Duodenal mucosa (tissue), 2 donors: Measurements from ENCODE around the gene PRKAR2A.
"Not testable (repeated sequence)": the region's sequence is repeated elsewhere in the genome, so short reads cannot be mapped to it uniquely, and the experiment has no call there.

Source experiments
- H3K27ac ChIP-seq: one replicate; pipeline ENCODE4 v1.7.0; 2013; ENCODE audit warnings: low read depth, low read length
- H3K27me3 ChIP-seq, 2 donors: one replicate each; pipeline ENCODE4 v1.7.0; 2013; ENCODE audit warnings: low read length in 2 of 2, control low read depth in 1 of 2; ENCODE audit not compliant: insufficient read depth in 2 of 2, control insufficient read depth in 1 of 2
- H3K36me3 ChIP-seq, 2 donors: one replicate each; pipeline ENCODE4 v1.7.0; 2013; ENCODE audit warnings: low read length in 2 of 2, control low read depth in 1 of 2; ENCODE audit not compliant: insufficient read depth in 2 of 2, control insufficient read depth in 1 of 2
- H3K4me1 ChIP-seq, 2 donors: one replicate each; pipeline ENCODE4 v1.7.0; 2013; ENCODE audit warnings: low read length in 2 of 2, control low read depth in 1 of 2; ENCODE audit not compliant: insufficient read depth in 2 of 2, control insufficient read depth in 1 of 2
- H3K4me3 ChIP-seq, 2 donors: one replicate each; pipeline ENCODE4 v1.7.0; 2013; ENCODE audit warnings: low read length in 2 of 2, low read depth in 1 of 2
- H3K9ac ChIP-seq, 2 donors: one replicate each; pipeline ENCODE4 v1.7.0; 2013; ENCODE audit warnings: low read length in 2 of 2, low read depth in 1 of 2
- H3K9me3 ChIP-seq, 2 donors: one replicate each; pipeline ENCODE4 v1.7.0; 2013; ENCODE audit warnings: low read length in 2 of 2, control low read depth in 1 of 2; ENCODE audit not compliant: control insufficient read depth in 1 of 2

The PRKAR2A gene

DNA sequence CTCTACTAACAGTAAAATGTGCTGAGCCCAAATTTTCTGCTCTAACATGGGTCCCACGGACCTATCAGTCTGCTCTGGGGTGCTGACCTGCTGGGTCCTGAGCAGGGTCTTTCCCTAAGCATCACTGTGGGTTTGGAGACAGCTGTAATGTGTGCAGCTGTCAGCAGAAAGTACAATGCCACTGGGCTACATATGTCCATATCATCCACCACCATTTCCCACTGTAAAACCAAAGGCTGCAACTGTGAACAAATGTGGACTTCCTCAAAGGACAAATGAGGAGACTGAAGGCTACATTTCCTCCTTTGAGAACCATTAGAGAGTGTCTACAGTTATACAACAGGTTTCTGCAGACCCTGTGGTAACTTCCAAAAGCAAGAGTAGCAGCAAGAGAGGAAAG, 96.8 kb downstream of the PRKAR2A start:
- no peaks in the 10 kb centered on the region for H3K27me3 ChIP-seq

DNA sequence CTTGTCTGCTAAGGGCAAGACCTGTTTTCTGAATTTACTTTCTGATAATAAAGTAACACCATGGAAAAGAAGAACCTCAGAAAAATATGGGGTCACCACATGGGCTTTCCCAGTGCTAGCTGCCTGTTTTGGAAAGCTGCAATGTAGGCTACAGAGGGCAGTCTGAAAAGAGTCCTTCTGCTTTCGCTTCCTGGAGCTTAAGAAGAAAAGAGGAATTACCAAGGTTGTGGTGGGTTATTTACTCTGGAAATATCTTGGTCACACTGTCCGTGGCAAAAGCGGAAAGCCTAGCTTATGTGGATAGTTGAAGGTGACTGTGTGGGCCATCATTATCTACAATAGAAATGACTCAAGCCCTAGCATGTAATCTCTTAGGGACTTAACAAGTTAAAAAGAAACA, 98.9 kb downstream of the PRKAR2A start:
- Histone ChIP-seq H3K4me3 (no peak overlapping the region), H3K4me1 (no peaks in the 10 kb centered on the region), H3K9ac (no peak overlapping the region), H3K36me3 (peaks cover 15 to 35% of the 10 kb centered on the region in 2 donors), H3K9me3 (no peaks in the 10 kb centered on the region), H3K27me3 (no peaks in the 10 kb centered on the region), H3K27ac (no peak overlapping the region)

More for the DNA sequence above, 96.8 kb downstream of the PRKAR2A start:
- H3K4me1 ChIP-seq, result no peaks in the 10 kb centered on the region
- H3K9me3 ChIP-seq, result no peaks in the 10 kb centered on the region
- H3K9ac ChIP-seq, result no peak overlapping the region
- no peak overlapping the region for H3K27ac ChIP-seq
- peaks cover 15 to 32% of the 10 kb centered on the region in 2 donors for H3K36me3 ChIP-seq
- no peak overlapping the region for H3K4me3 ChIP-seq

DNA sequence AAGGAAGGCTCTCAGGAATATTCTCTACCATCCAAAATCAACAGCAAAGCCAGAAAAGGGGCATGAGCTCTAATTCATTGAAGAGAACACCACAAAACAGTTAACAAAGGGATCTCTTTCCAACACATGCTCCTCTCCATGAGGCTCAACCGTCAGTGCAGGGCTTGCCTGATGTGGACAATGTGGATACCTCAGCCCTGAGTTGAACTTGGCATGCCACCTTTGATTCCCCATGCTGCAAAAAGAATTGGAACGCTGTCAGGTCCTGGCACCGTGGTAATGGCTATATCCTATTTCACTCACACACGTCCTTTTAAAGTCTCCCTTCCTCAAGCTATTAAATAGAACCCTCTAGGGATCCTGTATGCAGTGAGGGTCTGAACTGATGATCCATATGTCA, 100.0 kb downstream of the PRKAR2A start:
- Histone ChIP-seq H3K4me3 (no peak overlapping the region), H3K9me3 (no peaks in the 10 kb centered on the region), H3K27me3 (no peaks in the 10 kb centered on the region), H3K36me3 (peaks cover 15 to 35% of the 10 kb centered on the region in 2 donors), H3K27ac (no peak overlapping the region), H3K4me1 (no peaks in the 10 kb centered on the region), H3K9ac (no peak overlapping the region)

DNA sequence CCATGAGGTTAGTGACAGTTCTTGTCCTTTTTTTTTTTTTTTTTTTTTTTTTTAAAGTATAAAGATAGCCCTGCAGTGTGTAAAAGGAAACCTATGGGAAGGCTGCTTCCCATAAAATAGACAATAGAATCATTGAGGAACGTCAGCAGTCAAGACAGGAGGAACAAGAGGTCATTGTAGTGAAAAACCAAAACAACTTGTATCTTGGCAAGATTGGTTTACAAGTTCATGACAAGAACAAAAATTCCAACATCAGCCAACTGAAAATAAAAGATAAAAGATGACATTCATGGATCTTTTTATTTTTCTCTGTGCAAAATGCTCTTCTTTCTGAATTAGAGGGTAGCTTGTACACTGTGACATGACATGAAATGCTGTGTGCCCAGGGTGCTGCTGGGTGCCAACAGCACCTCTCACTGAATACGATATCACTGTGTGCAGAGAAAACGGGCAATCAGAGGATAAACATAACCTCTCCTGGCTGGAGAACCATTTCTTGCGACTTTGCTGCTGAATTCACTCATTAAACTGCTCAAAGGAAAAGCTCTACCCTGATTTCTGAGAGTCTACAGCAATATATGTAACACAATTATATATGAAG, 100.6 kb downstream of the PRKAR2A start:
- Histone ChIP-seq H3K9me3 (no peaks in the 10 kb centered on the region), H3K36me3 (peaks cover 15 to 35% of the 10 kb centered on the region in 2 donors), H3K27me3 (no peaks in the 10 kb centered on the region), H3K9ac (no peak overlapping the region), H3K4me1 (no peaks in the 10 kb centered on the region), H3K27ac (no peak overlapping the region), H3K4me3 (no peak overlapping the region)

DNA sequence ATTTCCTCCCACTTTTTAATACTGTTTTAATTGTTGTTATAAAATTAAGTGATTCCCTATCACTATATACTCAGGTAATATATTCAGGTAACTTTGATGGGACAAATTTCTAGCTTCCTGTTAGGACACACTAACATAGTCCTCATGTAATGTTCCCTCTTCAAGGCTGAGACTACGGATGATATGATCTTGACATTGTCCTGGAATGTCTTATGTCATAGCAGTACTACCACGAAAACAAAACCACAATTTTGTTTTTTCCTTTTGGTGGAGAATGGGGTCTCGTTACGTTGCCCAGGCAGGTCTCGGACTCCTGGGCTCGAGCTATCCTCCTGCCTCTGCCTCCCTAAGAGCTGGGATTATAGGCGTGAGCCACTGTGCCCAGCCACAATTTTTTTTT, 103.9 kb downstream of the PRKAR2A start:
- H3K9me3 ChIP-seq, result no peaks in the 10 kb centered on the region
- H3K36me3 ChIP-seq, result peaks cover 2 to 15% of the 10 kb centered on the region in 2 donors
- H3K9ac ChIP-seq, result no peak overlapping the region
- H3K27ac ChIP-seq, result no peak overlapping the region
- H3K4me1 ChIP-seq, result peaks cover 18 to 24% of the 10 kb centered on the region in 2 donors
- no peak overlapping the region for H3K4me3 ChIP-seq
- H3K27me3 ChIP-seq, result no peaks in the 10 kb centered on the region

DNA sequence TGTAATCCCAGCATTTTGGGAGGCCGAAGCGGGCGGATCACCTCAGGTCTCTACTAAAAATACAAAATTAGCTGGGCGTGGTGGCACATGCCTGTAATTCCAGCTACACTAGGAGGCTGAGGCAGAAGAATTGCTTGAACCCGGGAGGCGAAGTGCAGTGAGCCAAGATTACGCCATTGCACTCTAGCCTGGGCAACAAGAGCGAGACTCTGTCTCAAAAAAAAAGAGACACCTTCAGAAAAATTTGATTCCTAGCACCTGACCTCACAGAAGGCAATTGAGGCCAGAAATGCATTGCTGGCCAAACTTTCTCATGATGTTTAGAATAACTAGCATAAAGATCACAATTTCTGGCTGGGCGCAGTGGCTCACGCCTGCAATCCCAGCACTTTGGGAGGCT, 106.4 kb downstream of the PRKAR2A start:
- H3K9ac ChIP-seq, H3K9me3 ChIP-seq, H3K36me3 ChIP-seq, H3K4me3 ChIP-seq, H3K27ac ChIP-seq, H3K27me3 ChIP-seq: not testable (repeated sequence)
- peaks cover 29 to 44% of the 10 kb centered on the region in 2 donors for H3K4me1 ChIP-seq

DNA sequence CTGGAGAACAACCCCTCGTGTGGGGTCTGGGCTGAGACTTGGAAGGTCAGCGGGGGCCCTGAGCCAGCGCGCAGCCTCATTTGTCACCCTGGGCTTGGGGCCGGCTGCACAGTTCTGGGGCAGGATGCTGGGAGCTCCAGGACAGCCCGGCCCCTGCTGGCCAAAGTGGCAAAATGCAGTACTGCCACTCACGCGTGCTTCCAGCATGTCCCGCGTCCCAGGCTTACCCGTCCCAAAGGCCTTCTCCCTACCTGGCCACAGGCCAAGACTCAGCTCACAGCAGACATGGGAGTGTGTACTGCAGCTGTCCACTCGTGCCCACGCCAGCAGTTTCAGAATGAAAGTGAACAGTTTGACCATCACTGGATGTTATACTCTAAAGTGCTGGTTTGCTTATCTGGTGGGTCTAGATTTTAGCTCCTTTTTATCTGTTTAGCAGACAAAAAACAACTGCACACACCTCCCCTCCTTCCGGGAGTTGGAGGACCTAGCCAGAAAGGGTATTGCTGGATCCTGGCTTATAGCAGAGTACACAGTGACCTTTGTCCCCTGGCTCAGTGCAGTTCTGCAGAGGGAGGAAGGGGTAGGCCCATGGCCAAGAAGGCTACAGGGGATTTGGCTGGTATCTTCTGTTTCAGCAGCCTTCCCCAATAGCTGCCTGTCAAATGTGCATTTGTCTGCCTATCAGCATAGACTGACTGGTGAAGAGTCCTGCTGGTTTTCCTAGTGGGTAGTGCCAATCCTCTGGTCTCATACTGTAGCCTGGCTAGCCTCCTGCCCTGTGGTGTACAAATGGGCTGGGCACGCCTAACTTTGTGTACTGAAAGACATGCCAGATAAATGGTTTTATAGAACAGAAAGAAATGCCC, 107.5 kb downstream of the PRKAR2A start:
- Histone ChIP-seq H3K4me1 (peaks cover 36 to 52% of the 10 kb centered on the region in 2 donors), H3K27ac (peak overlapping the region; percentile 55), H3K27me3 (no peaks in the 10 kb centered on the region), H3K9ac (peak overlapping the region; percentile 21 to 23), H3K36me3 (no peaks in the 10 kb centered on the region), H3K4me3 (peak overlapping the region; percentile 18 to 44), H3K9me3 (no peaks in the 10 kb centered on the region)

DNA sequence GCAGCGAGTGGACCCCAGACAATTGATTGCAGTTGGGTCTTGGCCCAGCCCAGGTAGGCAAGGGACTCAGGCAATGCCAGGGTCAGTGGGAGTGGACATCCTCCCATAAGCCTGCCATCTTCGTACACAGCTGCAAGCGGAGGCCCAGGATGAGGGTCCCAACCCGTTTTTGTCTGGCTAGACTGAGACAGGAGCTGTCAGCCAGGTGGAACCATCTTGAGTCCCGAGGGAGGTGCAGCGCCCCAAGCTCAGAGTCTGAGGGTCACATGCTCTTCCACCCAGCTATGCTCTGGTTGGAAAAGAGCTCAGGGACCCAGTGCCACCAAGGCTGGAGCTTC, 108.1 kb downstream of the PRKAR2A start:
- peak overlapping the region; percentile 18 to 44 for H3K4me3 ChIP-seq
- no peaks in the 10 kb centered on the region for H3K36me3 ChIP-seq
- peak overlapping the region; percentile 21 to 23 for H3K9ac ChIP-seq
- H3K9me3 ChIP-seq, result no peaks in the 10 kb centered on the region
- peak overlapping the region; percentile 55 for H3K27ac ChIP-seq
- H3K4me1 ChIP-seq, result peaks cover 36 to 55% of the 10 kb centered on the region in 2 donors
- H3K27me3 ChIP-seq, result no peaks in the 10 kb centered on the region

DNA sequence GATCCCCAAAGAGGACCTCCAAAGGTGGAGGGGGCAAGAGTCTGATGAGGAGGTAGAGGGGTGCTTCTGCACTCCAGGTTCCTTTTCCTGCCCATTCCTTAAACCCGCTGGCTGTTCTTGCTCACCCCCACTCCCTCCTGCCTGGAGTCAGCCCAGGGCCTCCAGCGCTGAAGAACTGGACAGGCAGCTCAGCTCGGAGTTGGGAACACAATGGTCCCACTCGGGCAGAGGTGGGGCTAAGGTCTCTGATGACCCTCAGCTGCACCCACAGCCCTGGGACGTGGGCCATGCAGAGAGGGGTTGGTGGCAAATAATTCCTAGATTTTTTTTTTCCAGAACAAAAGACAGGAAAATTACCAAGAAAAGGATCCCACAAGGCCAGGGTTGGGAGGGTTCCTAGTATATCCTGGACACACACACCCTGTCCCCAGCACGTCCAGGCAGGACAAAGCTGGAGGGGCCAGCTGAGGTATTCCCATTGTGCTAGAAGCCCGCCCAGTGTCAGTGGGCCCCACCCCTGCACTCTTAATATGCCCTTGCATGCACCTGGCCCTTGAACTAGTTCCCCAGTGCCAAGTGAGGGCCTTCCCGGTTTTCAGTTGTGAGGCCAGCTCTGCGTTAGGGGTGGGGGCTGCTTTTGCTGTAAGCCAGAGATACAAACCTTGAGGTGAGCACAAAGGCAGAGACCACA, 108.6 kb downstream of the PRKAR2A start:
- H3K9me3 ChIP-seq, result no peaks in the 10 kb centered on the region
- peak overlapping the region; percentile 18 to 44 for H3K4me3 ChIP-seq
- peaks cover 36 to 55% of the 10 kb centered on the region in 2 donors for H3K4me1 ChIP-seq
- H3K36me3 ChIP-seq, result no peaks in the 10 kb centered on the region
- peak overlapping the region; percentile 55 for H3K27ac ChIP-seq
- H3K27me3 ChIP-seq, result no peaks in the 10 kb centered on the region
- H3K9ac ChIP-seq, result peak overlapping the region; percentile 21 to 23

DNA sequence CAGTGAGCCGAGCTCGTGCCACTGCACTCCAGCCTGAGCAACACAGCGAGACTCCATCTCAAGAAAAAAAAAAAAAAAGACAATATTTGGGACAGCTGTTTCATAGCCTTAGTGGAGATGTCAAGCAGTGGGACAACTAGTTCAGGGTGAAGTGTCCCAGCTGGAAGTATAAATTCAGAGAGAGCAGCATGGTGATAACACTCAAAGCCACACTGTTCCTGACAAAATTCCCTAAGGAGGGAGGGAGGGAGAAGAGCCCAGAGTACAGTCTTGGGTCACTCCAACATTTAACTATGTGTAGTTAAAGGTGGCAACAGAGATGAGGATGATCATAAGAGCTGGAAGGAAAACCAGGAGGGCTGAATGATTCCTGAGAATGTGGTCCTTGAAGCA, 109.5 kb downstream of the PRKAR2A start:
- no peak overlapping the region for H3K9ac ChIP-seq
- no peak overlapping the region for H3K4me3 ChIP-seq
- H3K36me3 ChIP-seq, result no peaks in the 10 kb centered on the region
- no peaks in the 10 kb centered on the region for H3K27me3 ChIP-seq
- H3K27ac ChIP-seq, result no peak overlapping the region
- no peaks in the 10 kb centered on the region for H3K9me3 ChIP-seq
- H3K4me1 ChIP-seq, result peaks cover 36 to 55% of the 10 kb centered on the region in 2 donors
